Fibroblast of lung (primary cell): ENCODE measurements around the gene GPX2. TPM values are rescaled to one million over a fixed set of nuclear protein-coding genes. Genes with fewer than 3 reads are reported as not detected.
"Not testable (repeated sequence)": the region's sequence is repeated elsewhere in the genome, so short reads cannot be mapped to it uniquely, and the experiment has no call there.

Source experiments
- DNase-seq, 2 donors: peaks; one replicate each; pipeline versions ENCODE4 v3.0.0 to v3.0.0-alpha.2; 2010; ENCODE audit warnings: low read depth in 2 of 2
- H2AFZ ChIP-seq: 2 replicates; pipeline ENCODE4 v1.5.1; 2012; ENCODE audit warnings: low read length, control low read depth, inconsistent platforms
- H3K27ac ChIP-seq: 2 replicates; pipeline ENCODE4 v1.5.1; 2011; ENCODE audit warnings: low read length, control low read depth; ENCODE audit not compliant: insufficient read depth
- H3K27me3 ChIP-seq: 2 replicates; pipeline ENCODE4 v1.5.1; 2011; ENCODE audit warnings: mild to moderate bottlenecking, low read length; ENCODE audit not compliant: control insufficient read depth, insufficient read depth
- H3K36me3 ChIP-seq: 2 replicates; pipeline ENCODE4 v1.5.1; 2011; ENCODE audit warnings: low read length; ENCODE audit not compliant: control insufficient read depth, insufficient read depth
- H3K4me1 ChIP-seq: 2 replicates; pipeline ENCODE4 v1.5.1; 2011; ENCODE audit warnings: low read length; ENCODE audit not compliant: control insufficient read depth, insufficient read depth; ENCODE audit errors: extremely low read depth
- H3K4me2 ChIP-seq: 2 replicates; pipeline ENCODE4 v1.5.1; 2011; ENCODE audit warnings: low read length, control low read depth; ENCODE audit not compliant: insufficient read depth; ENCODE audit errors: extremely low read depth
- H3K4me3 ChIP-seq, 4 experiments: fragments of 200-600 bp in 1 of 4; sonication (generic) in 1 of 4; replicated peaks in 1 of 4; 2 replicates each; pipeline ENCODE4 v1.5.1; 2011 to 2016; ENCODE audit warnings: low read length in 4 of 4, low read depth in 3 of 4, mild to moderate bottlenecking in 3 of 4, control low read depth in 2 of 4, inconsistent platforms in 1 of 4, mixed read lengths in 1 of 4; ENCODE audit not compliant: insufficient read depth in 1 of 4; ENCODE audit errors: control extremely low read depth in 1 of 4
- H3K79me2 ChIP-seq: 2 replicates; pipeline ENCODE4 v1.5.1; 2012; ENCODE audit warnings: mild to moderate bottlenecking, low read length, inconsistent platforms; ENCODE audit not compliant: control insufficient read depth, insufficient read depth
- H3K9ac ChIP-seq: 2 replicates; pipeline ENCODE4 v1.5.1; 2011; ENCODE audit warnings: mild to moderate bottlenecking, low read length, control low read depth; ENCODE audit not compliant: insufficient read depth
- H3K9me3 ChIP-seq: 2 replicates; pipeline ENCODE4 v1.5.1; 2012; ENCODE audit warnings: low read depth, low read length; ENCODE audit not compliant: control insufficient read depth, insufficient read depth
- H4K20me1 ChIP-seq: 2 replicates; pipeline ENCODE4 v1.5.1; 2011; ENCODE audit warnings: low read length; ENCODE audit not compliant: control insufficient read depth, insufficient read depth; ENCODE audit errors: extremely low read depth
- EZH2 ChIP-seq: IDR thresholded peaks from 2 replicates; pipeline ENCODE4 v1.5.1; 2012; ENCODE audit warnings: low read length, control low read depth, mild to moderate bottlenecking; ENCODE audit errors: missing control alignments
- polyA plus RNA-seq, 2 donors: library from polyadenylated mRNA; depleted of rRNA in 1 of 2; stranded (reverse) in 1 of 2; unstranded in 1 of 2; fragments of >200 nt; gene quantifications; 2 replicates each; pipeline ENCODE4 v1.2.1, GENCODE V29; 2011 to 2012; ENCODE audit warnings: missing spikeins in 1 of 2
- total RNA-seq: library from RNA; depleted of rRNA; stranded (reverse); fragments of >200 nt; gene quantifications from 2 replicates; pipeline ENCODE4 v1.2.1, GENCODE V29; 2014
- TF ChIP-seq, protein P1 (sequence below), 2 donors: IDR thresholded peaks in 1 of 2; conservative IDR thresholded peaks in 1 of 2; 1 replicate in 1 of 2; 2 replicates in 1 of 2; pipeline ENCODE4 v1.5.1; 2011 to 2012; ENCODE audit warnings: low read length in 2 of 2, control low read depth in 1 of 2, inconsistent platforms in 1 of 2, low read depth in 1 of 2, mild to moderate bottlenecking in 1 of 2

Gene GPX2
- total and polyA plus RNA-seq, 2 donors (not counting 1 experiment from before 2014, with no cell fraction given), result not detected

DNA sequence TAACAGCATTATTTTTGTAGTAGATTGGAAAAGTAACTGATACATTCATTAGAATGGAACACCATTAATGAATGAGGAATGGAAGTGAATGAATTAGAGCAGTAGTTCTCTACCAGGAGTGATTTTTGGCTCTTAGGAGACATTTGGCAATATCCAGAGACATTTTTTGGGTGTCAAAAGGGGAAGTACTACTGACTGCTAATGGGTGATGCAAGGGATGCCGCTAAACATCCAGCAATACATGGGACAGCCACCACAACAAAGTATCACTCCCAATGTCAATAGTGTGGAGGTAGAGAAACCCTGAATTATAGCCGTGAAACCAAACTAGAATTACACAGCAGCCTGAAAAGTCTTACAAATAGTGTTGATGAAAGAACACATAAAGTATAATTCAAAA, 26.7 kb downstream of the GPX2 start:
- Histone ChIP-seq H3K9ac (no peak overlapping the region), H3K4me1 (peaks cover 7% of the 10 kb centered on the region), H3K4me3 (peak overlapping the region; percentile 11 to 100 (median 91)), H3K27me3 (no peaks in the 10 kb centered on the region), H3K79me2 (peaks cover 36% of the 10 kb centered on the region), H2AFZ (no peak overlapping the region), H3K27ac (no peak overlapping the region), H4K20me1 (no peaks in the 10 kb centered on the region), H3K9me3 (no peaks in the 10 kb centered on the region), H3K36me3 (no peaks in the 10 kb centered on the region), H3K4me2 (peak overlapping the region; percentile 97)
- DNase-seq, result no peak
- TF ChIP-seq, protein P1, sequence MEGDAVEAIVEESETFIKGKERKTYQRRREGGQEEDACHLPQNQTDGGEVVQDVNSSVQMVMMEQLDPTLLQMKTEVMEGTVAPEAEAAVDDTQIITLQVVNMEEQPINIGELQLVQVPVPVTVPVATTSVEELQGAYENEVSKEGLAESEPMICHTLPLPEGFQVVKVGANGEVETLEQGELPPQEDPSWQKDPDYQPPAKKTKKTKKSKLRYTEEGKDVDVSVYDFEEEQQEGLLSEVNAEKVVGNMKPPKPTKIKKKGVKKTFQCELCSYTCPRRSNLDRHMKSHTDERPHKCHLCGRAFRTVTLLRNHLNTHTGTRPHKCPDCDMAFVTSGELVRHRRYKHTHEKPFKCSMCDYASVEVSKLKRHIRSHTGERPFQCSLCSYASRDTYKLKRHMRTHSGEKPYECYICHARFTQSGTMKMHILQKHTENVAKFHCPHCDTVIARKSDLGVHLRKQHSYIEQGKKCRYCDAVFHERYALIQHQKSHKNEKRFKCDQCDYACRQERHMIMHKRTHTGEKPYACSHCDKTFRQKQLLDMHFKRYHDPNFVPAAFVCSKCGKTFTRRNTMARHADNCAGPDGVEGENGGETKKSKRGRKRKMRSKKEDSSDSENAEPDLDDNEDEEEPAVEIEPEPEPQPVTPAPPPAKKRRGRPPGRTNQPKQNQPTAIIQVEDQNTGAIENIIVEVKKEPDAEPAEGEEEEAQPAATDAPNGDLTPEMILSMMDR (conservative IDR thresholded peaks at IDR 0.05 in 1 of 2, IDR thresholded peaks at IDR 0.05 in 1 of 2; ENCODE audit: low read depth in 1 of 2, low read length in 2 of 2), result no peak
- TF ChIP-seq EZH2, result no peak

DNA sequence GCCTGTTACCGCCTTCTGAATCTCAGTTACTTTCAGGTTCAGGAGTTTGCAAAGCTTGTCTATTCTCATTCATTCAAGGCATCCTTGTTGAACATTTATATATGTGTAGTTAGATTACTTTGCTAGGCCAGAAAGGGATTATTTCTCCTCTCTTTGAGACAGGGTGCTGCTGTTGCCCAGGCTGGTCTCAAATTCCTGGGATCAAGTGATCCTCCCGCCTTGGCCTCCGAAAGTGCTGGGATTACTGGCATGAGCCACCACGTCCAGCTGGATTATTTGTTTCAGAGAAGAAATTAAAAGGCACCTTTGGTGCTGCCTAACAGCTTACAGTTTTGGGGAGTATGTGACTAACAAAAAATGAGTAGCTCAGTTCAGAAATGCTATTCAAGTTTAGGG, 27.5 kb downstream of the GPX2 start:
- Histone ChIP-seq H3K9me3 (no peaks in the 10 kb centered on the region), H3K27me3 (no peaks in the 10 kb centered on the region), H3K36me3 (no peaks in the 10 kb centered on the region), H2AFZ (no peak overlapping the region), H3K27ac (peak overlapping the region; percentile 99), H4K20me1 (no peaks in the 10 kb centered on the region), H3K4me2 (peak overlapping the region; percentile 97), H3K9ac (peak overlapping the region; percentile 99), H3K4me1 (peaks cover 7% of the 10 kb centered on the region), H3K4me3 (peak overlapping the region; percentile 82 to 100 (median 91)), H3K79me2 (peaks cover 33% of the 10 kb centered on the region)
- DNase-seq, result no peak
- TF ChIP-seq EZH2, result no peak
- TF ChIP-seq, protein P1 (conservative IDR thresholded peaks at IDR 0.05 in 1 of 2, IDR thresholded peaks at IDR 0.05 in 1 of 2; ENCODE audit: low read depth in 1 of 2, low read length in 2 of 2), result no peak

DNA sequence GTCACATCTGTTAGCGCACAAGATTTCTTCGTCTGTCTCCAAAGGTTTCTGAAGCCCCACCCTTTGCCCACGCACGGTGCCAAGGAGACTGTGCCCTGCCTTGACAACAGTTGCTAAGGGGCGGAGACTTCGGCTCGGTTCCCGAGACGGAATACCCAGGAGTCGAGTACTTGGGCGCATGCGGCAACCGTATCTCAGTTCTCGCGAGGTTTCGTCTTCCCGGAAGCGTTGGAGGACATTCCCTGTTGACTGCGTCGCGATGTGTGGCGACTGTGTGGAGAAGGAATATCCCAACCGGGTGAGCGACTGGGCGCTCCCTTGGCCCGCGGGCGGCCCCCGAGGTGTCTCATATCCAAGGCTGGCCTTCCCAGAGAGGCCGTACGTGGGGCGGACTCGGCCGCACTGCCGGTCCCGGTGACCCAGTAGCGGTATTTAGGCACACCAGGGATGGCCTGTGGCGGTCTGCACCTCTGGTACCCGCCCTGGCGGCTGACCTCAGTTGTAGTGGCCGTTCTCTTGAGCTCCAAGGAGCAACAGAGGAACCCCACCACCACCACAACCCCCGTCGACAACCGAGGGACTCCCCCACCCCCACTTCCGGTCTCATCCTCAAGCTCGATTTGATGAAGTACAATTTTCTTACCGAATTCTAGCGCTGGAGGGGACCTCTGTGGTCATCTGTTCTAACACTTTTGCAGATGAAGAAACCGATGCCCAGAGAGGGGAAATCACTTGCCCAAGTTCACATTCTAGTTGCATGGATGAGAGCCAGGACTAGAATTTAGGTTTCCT, 28.1 kb downstream of the GPX2 start, which contains the start of gene CHURC1:
TSS of gene CHURC1 (plus strand) at position 219 of the 792 bp plus-strand sequence. CDS start at position 260, 41 bp downstream.
- Histone ChIP-seq H3K27me3 (no peaks in the 10 kb centered on the region), H3K9me3 (no peaks in the 10 kb centered on the region), H2AFZ (peak within 1 kb of the TSS; percentile 79), H3K4me3 (peak within 1 kb of the TSS; percentile 82 to 100 (median 91)), H3K36me3 (no peaks in the 10 kb centered on the region), H3K9ac (peak within 1 kb of the TSS; percentile 99), H3K79me2 (peaks cover 31% of the 10 kb centered on the region), H3K27ac (peak within 1 kb of the TSS; percentile 99), H3K4me2 (peak within 1 kb of the TSS; percentile 97), H4K20me1 (no peaks in the 10 kb centered on the region), H3K4me1 (peaks cover 7% of the 10 kb centered on the region)
- DNase-seq, result peak; percentile 95 to 98
- TF ChIP-seq, protein P1 (conservative IDR thresholded peaks at IDR 0.05 in 1 of 2, IDR thresholded peaks at IDR 0.05 in 1 of 2; ENCODE audit: low read depth in 1 of 2, low read length in 2 of 2), result no peak
- no peak for TF ChIP-seq EZH2

DNA sequence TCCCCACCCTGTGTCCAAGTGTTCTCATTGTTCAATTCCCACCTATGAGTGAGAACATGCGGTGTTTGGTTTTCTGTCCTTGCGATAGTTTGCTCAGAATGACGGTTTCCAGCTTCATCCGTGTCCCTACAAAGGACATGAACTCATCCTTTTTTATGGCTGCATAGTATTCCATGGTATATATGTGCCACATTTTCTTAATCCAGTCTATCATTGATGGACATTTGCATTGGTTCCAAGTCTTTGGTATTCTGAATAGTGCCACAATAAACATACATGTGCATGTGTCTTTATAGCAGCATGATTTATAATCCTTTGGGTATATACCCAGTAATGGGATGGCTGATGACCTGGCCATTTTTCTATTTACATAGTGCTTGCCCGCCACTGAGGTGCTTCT, 29.1 kb downstream of the GPX2 start:
- H4K20me1 ChIP-seq, H3K36me3 ChIP-seq, H3K27ac ChIP-seq, H3K27me3 ChIP-seq, H3K4me2 ChIP-seq, DNase-seq, H3K4me1 ChIP-seq, H3K9ac ChIP-seq, H3K9me3 ChIP-seq, H2AFZ ChIP-seq: not testable (repeated sequence)
- peaks cover 31% of the 10 kb centered on the region for H3K79me2 ChIP-seq
- peak overlapping the region in 1 of 4 experiments; percentile 83 for H3K4me3 ChIP-seq
